HG03060 (cell line): Measurements from ENCODE around the gene NPR2.

Experiments
- ATAC-seq: cut with Tn5 transposase; IDR thresholded peaks from one replicate; pipeline ENCODE4 v1.9.1; 2021; ENCODE audit warnings: low read depth, moderate number of reproducible peaks; ENCODE audit not compliant: unreplicated experiment

Gene NPR2

GRCh38 chr9:35852876-35853865 lies 61.8 kb downstream of the NPR2 start:
- ATAC-seq, result no peak

- ATAC-seq, result no peak
Measured at GRCh38 chr9:35854091-35854762, 62.8 kb downstream of the NPR2 start.

GRCh38 chr9:35856206-35856605 lies 64.8 kb downstream of the NPR2 start:
- no peak for ATAC-seq

- ATAC-seq, result no peak
Measured at GRCh38 chr9:35856882-35857281, 65.5 kb downstream of the NPR2 start.

GRCh38 chr9:35858458-35858857 lies 67.1 kb downstream of the NPR2 start:
- ATAC-seq, result no peak
